IMR-90 (cell line): ENCODE measurements around the gene L3MBTL4. TPM values are rescaled to one million over a fixed set of nuclear protein-coding genes. Genes with fewer than 3 reads are reported as not detected.

Source experiments
- ATAC-seq: fragments of 200-7000 bp; cut with Tn5 transposase; 2 replicates; pipeline ENCODE4 v1.9.1; 2020; ENCODE audit warnings: low read depth, mild to moderate bottlenecking, moderate library complexity
- BruUV-seq: library from RNA; stranded (reverse); fragments of 400-500 nt; replicated peaks from 2 replicates; lab custom pipeline; 2021; lab: Mats Ljungman, UMichigan
- CTCF ChIA-PET: fragments of 300-600 bp; formaldehyde crosslinking; extraction: SDS; loops from one replicate; lab custom pipeline; 2021; ENCODE audit warnings: antibody characterized with exemption; lab: Yijun Ruan, JAX
- POLR2A ChIA-PET: fragments of 300-600 bp; sonication (Branson Sonifier 250); formaldehyde crosslinking; loops from one replicate; lab custom pipeline; 2022; ENCODE audit warnings: antibody characterized with exemption; ENCODE audit not compliant: unreplicated experiment; lab: Charles Lee
- DNase-seq: peaks from one replicate; pipeline ENCODE4 v3.0.0; 2013
- H2AFZ ChIP-seq: replicated peaks from 2 replicates; pipeline ENCODE3; 2013; ENCODE audit warnings: low read length, mild to moderate bottlenecking; ENCODE audit not compliant: poor library complexity
- H2AK5ac ChIP-seq: 2 replicates; pipeline ENCODE4 v1.6.1; 2013; ENCODE audit warnings: low read depth, low read length, inconsistent platforms
- H2AK9ac ChIP-seq: replicated peaks from 2 replicates; pipeline ENCODE3; 2013; ENCODE audit warnings: mild to moderate bottlenecking, low read depth, low read length, moderate library complexity; ENCODE audit not compliant: poor library complexity
- H2BK120ac ChIP-seq: 2 replicates; pipeline ENCODE4 v1.6.1; 2013; ENCODE audit warnings: low read depth, low read length, inconsistent platforms
- H2BK15ac ChIP-seq: 3 replicates; pipeline ENCODE4 v1.6.1; 2013; ENCODE audit warnings: low read depth, low read length, inconsistent platforms
- H2BK20ac ChIP-seq: 2 replicates; pipeline ENCODE4 v1.6.1; 2013; ENCODE audit warnings: low read depth, mild to moderate bottlenecking, inconsistent platforms, low read length, moderate library complexity
- H2BK5ac ChIP-seq: 2 replicates; pipeline ENCODE4 v1.6.1; 2013; ENCODE audit warnings: mild to moderate bottlenecking, low read depth, low read length, inconsistent platforms; ENCODE audit not compliant: poor library complexity, severe bottlenecking
- H3K14ac ChIP-seq: replicated peaks from 2 replicates; pipeline ENCODE4 v1.6.1; 2013; ENCODE audit warnings: low read depth, low read length, inconsistent platforms
- H3K18ac ChIP-seq: 2 replicates; pipeline ENCODE4 v1.6.1; 2013; ENCODE audit warnings: low read depth, low read length, control low read depth
- H3K23ac ChIP-seq: 2 replicates; pipeline ENCODE4 v1.6.1; 2013; ENCODE audit warnings: low read depth, low read length, inconsistent platforms
- H3K27ac ChIP-seq: 2 replicates; pipeline ENCODE4 v1.5.1; 2013; ENCODE audit warnings: mild to moderate bottlenecking, control low read depth, low read length; ENCODE audit not compliant: insufficient read depth
- H3K27me3 ChIP-seq: 2 replicates; pipeline ENCODE4 v1.6.1; 2013; ENCODE audit warnings: low read length; ENCODE audit not compliant: control insufficient read depth, insufficient read depth
- H3K36me3 ChIP-seq: 2 replicates; pipeline ENCODE4 v1.6.1; 2013; ENCODE audit warnings: low read length, mixed read lengths; ENCODE audit not compliant: control insufficient read depth, insufficient read depth
- H3K4ac ChIP-seq: 2 replicates; pipeline ENCODE4 v1.6.1; 2013; ENCODE audit warnings: low read depth, low read length, inconsistent platforms
- H3K4me1 ChIP-seq: 2 replicates; pipeline ENCODE4 v1.6.1; 2013; ENCODE audit warnings: low read length, mixed read lengths; ENCODE audit not compliant: control insufficient read depth, insufficient read depth
- H3K4me2 ChIP-seq: 2 replicates; pipeline ENCODE4 v1.6.1; 2013; ENCODE audit warnings: low read depth, mild to moderate bottlenecking, control low read depth, low read length, moderate library complexity
- H3K4me3 ChIP-seq: 2 replicates; pipeline ENCODE4 v1.5.1; 2013; ENCODE audit warnings: low read depth, mild to moderate bottlenecking, control low read depth, low read length, moderate library complexity; ENCODE audit not compliant: insufficient read depth
- H3K56ac ChIP-seq: 2 replicates; pipeline ENCODE4 v1.6.1; 2013; ENCODE audit warnings: low read length, inconsistent platforms; ENCODE audit not compliant: insufficient read depth; ENCODE audit errors: extremely low read depth
- H3K79me1 ChIP-seq, 2 experiments: 2 replicates each; pipeline ENCODE4 v1.6.1; 2013; ENCODE audit warnings: low read length in 2 of 2, inconsistent platforms in 1 of 2, low read depth in 1 of 2
- H3K9ac ChIP-seq: 2 replicates; pipeline ENCODE4 v1.6.1; 2013; ENCODE audit warnings: low read depth, low read length, control low read depth
- H3K9me1 ChIP-seq: 2 replicates; pipeline ENCODE4 v1.6.1; 2013; ENCODE audit warnings: low read length, inconsistent platforms; ENCODE audit not compliant: insufficient read depth
- H3K9me3 ChIP-seq: 2 replicates; pipeline ENCODE4 v1.6.1; 2013; ENCODE audit warnings: low read length; ENCODE audit not compliant: control insufficient read depth, insufficient read depth
- H4K20me1 ChIP-seq: 2 replicates; pipeline ENCODE4 v1.6.1; 2013; ENCODE audit warnings: low read length, inconsistent platforms; ENCODE audit not compliant: insufficient read depth
- H4K5ac ChIP-seq: 2 replicates; pipeline ENCODE4 v1.6.1; 2013; ENCODE audit warnings: mild to moderate bottlenecking, low read depth, low read length, control low read depth
- H4K8ac ChIP-seq, 2 experiments: 2 replicates each; pipeline ENCODE4 v1.6.1; 2013; ENCODE audit warnings: low read depth in 2 of 2, low read length in 2 of 2, control low read depth in 1 of 2, inconsistent platforms in 1 of 2
- H4K91ac ChIP-seq: 2 replicates; pipeline ENCODE4 v1.6.1; 2013; ENCODE audit warnings: low read depth, low read length, inconsistent platforms; ENCODE audit not compliant: insufficient read depth
- CEBPB ChIP-seq: IDR thresholded peaks from 2 replicates; pipeline ENCODE4 v1.6.1; 2012; ENCODE audit warnings: low read depth, low read length, improper control_type of control experiment
- MAZ ChIP-seq: IDR thresholded peaks from 2 replicates; pipeline ENCODE4 v1.6.1; 2012; ENCODE audit warnings: low read depth, mild to moderate bottlenecking, low read length, improper control_type of control experiment, moderate library complexity, borderline replicate concordance
- POLR2A ChIP-seq: IDR thresholded peaks from 2 replicates; pipeline ENCODE4 v1.6.1; 2012; ENCODE audit warnings: mild to moderate bottlenecking, low read depth, low read length
- SMC3 ChIP-seq: fragments of 150-350 bp; IDR thresholded peaks from 2 replicates; pipeline ENCODE4 v1.6.1; 2016; ENCODE audit warnings: low read depth, mild to moderate bottlenecking, antibody characterized with exemption, low read length, moderate library complexity
- WGBS, 2 experiments: methylation state at CpG; one replicate each; pipeline versions ENCODE4 v1.1.5 to v1.1.7; 2013; ENCODE audit warnings: missing lambda C conversion rate in 2 of 2; ENCODE audit not compliant: insufficient read length in 1 of 2; ENCODE audit errors: extremely low coverage in 2 of 2; 5-methylcytosine and 5-hydroxymethylcytosine counted together
- dilution Hi-C: fragments of 300-500 bp; cut with HindIII; formaldehyde crosslinking; loops from one replicate; pipeline ENCODE4 v1.14.3; 2018; ENCODE audit warnings: low sequenced_read_pairs; ENCODE audit not compliant: unreplicated experiment
- in situ Hi-C: fragments of 300-500 bp; cut with MboI; formaldehyde crosslinking; loops from 3 replicates; pipeline ENCODE4 v1.14.3; 2019; ENCODE audit warnings: low sequenced_read_pairs, inconsistent platforms, mixed read lengths
- intact Hi-C: fragments of 100-400 bp; cut with micrococcal nuclease; formaldehyde crosslinking; loops from 2 replicates; pipeline ENCODE4 v1.10.0; 2022
- polyA plus RNA-seq, 3 experiments: library from polyadenylated mRNA; depleted of rRNA; stranded (reverse); fragments of >200 nt; gene quantifications; 2 replicates each; pipeline ENCODE4 v1.2.3, GENCODE V29; 2012; ENCODE audit warnings: low replicate concordance in 1 of 3
- total RNA-seq: library from RNA; depleted of rRNA; stranded (reverse); fragments of >200 nt; gene quantifications from 2 replicates; pipeline ENCODE4 v1.2.3, GENCODE V29; 2012

Gene L3MBTL4
- total and polyA plus RNA-seq, 2 of the 4 experiments (the other 2 are of a cell fraction), result under 0.01 to 0.02 TPM

DNA sequence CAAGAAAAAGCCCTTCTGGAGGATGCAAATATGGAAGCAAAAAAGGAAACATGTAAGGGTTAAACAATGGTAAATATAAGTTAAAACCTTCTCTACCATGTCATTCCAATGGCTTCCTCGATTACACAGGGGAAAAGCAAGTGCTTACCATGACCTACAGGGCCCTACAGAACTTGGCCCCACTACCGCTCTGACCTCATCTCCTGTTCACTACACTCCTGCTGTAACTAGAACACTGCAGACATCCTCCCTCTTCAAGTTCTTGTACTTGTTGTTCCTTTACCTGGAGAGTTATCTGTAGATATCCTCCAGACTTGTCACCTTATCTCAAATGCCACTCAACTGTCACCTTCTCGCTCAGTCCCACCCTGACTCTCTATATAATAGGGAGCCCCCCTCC, 194.6 kb downstream of the L3MBTL4 start:
- Histone ChIP-seq H3K79me1 (no peaks in the 10 kb centered on the region), H2BK5ac (no peak overlapping the region), H3K9me3 (no peaks in the 10 kb centered on the region), H2BK15ac (no peak overlapping the region), H3K9me1 (no peaks in the 10 kb centered on the region), H3K36me3 (no peaks in the 10 kb centered on the region), H4K5ac (no peak overlapping the region), H3K9ac (no peak overlapping the region), H2AK9ac (no peak overlapping the region), H3K23ac (no peak overlapping the region), H2BK120ac (no peak overlapping the region), H4K8ac (no peak overlapping the region), H3K14ac (no peak overlapping the region), H3K56ac (no peak overlapping the region), H3K4ac (no peak overlapping the region), H4K20me1 (no peaks in the 10 kb centered on the region), H2AK5ac (no peak overlapping the region), H3K27me3 (no peaks in the 10 kb centered on the region), H3K4me1 (no peaks in the 10 kb centered on the region), H2BK20ac (no peak overlapping the region), H4K91ac (no peak overlapping the region), H3K18ac (no peak overlapping the region), H2AFZ (no peak overlapping the region), H3K4me3 (no peak overlapping the region), H3K27ac (no peak overlapping the region), H3K4me2 (no peak overlapping the region)
- no CpG with 5 or more reads among the region's 3 CpGs for WGBS, 2 experiments
- DNase-seq (no peak), ATAC-seq (no peak)
- POLR2A ChIA-PET, result no interaction called here
- in situ Hi-C loops (loop anchor here (25.0 kb wide), 1 partner anchor 667 kb away; no protein-coding TSS in a partner anchor), intact Hi-C loops (loop anchor here (10.0 kb wide), 1 partner anchor 305 kb away; no protein-coding TSS in a partner anchor), dilution Hi-C loops (no loop called here)
- TF ChIP-seq POLR2A, result no peak
- TF ChIP-seq CEBPB, result no peak
- TF ChIP-seq SMC3, result no peak
- TF ChIP-seq MAZ, result no peak
- no TSS peak for BruUV-seq
- CTCF ChIA-PET, result interaction anchor here (1.6 to 2.8 kb wide), 2 partner anchors 9 to 341 kb away, joined by 14 to 16 read pairs; no protein-coding TSS in a partner anchor
